WI38 (cell line): ENCODE data around the gene ASB2.

Source experiments
- H3K4me3 ChIP-seq: 2 replicates; pipeline ENCODE4 v1.5.1; 2011; ENCODE audit warnings: low read depth, mild to moderate bottlenecking, control low read depth, low read length
- TF ChIP-seq, protein P1 (sequence below): IDR thresholded peaks from 2 replicates; pipeline ENCODE4 v1.5.1; 2012; ENCODE audit warnings: low read depth, mild to moderate bottlenecking, control low read depth, low read length

Gene ASB2

GRCh38 chr14:93960108-93960475, 16.3 kb downstream of the ASB2 start:
- TF ChIP-seq, protein P1, sequence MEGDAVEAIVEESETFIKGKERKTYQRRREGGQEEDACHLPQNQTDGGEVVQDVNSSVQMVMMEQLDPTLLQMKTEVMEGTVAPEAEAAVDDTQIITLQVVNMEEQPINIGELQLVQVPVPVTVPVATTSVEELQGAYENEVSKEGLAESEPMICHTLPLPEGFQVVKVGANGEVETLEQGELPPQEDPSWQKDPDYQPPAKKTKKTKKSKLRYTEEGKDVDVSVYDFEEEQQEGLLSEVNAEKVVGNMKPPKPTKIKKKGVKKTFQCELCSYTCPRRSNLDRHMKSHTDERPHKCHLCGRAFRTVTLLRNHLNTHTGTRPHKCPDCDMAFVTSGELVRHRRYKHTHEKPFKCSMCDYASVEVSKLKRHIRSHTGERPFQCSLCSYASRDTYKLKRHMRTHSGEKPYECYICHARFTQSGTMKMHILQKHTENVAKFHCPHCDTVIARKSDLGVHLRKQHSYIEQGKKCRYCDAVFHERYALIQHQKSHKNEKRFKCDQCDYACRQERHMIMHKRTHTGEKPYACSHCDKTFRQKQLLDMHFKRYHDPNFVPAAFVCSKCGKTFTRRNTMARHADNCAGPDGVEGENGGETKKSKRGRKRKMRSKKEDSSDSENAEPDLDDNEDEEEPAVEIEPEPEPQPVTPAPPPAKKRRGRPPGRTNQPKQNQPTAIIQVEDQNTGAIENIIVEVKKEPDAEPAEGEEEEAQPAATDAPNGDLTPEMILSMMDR = no peak
- H3K4me3 ChIP-seq = no peak overlapping the region

- TF ChIP-seq, protein P1 = no peak
- H3K4me3 ChIP-seq = no peak overlapping the region
Measured at GRCh38 chr14:93959239-93960107, 16.9 kb downstream of the ASB2 start.

GRCh38 chr14:93958567-93959238, 17.7 kb downstream of the ASB2 start:
- TF ChIP-seq, protein P1 = no peak
- no peak overlapping the region for H3K4me3 ChIP-seq

GRCh38 chr14:93957751-93958566, 18.4 kb downstream of the ASB2 start:
- TF ChIP-seq, protein P1 = no peak
- H3K4me3 ChIP-seq = no peak overlapping the region

GRCh38 chr14:93957333-93957710, 19.0 kb downstream of the ASB2 start:
- TF ChIP-seq, protein P1 = no peak
- H3K4me3 ChIP-seq = no peak overlapping the region

DNA sequence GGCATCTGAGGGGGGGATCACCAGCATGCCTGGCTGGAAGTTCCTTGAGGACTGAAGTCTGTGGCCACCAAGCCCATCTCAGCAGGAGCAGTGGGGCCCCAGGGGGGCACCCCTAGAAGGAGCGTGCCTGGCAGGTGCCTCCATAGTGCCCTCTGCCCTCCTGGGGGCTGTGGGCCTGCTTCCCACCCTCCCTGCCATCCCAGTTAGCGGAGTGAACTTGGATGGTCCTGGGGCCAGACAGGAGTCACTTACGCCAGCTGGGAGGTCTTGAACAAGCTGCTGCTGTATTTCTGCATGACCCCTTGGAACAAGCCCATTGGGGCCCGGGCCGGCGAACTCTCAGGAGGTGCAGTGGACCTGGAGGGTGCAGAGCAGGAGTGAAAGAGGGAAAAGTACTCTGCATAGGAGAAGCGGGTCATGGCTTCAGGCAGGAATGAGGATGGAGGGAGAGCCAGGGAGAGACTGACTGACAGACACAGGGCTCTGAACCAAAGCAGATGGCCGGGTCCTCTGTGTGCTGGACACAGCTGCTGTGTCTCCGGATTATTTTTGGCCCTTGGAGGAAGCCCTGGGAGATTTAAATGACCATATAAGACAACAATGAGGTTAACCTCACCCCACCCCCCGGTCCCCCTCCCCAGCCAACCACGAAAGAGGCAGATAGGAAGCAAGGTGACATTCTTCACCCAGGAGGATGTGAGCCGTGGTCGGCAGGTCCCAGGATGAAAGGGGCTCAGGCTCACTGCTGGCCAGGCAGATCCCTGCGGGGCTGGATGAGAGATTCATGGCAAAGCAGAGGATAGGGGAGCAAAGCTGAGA, 19.6 kb downstream of the ASB2 start:
- TF ChIP-seq, protein P1 = no peak
- H3K4me3 ChIP-seq = no peak overlapping the region
